Keratinocyte (primary cell): ENCODE data around the gene ATMIN. TPM values are rescaled to one million over a fixed set of nuclear protein-coding genes. Genes with fewer than 3 reads are reported as not detected.

Source experiments
- DNase-seq: peaks from one replicate; pipeline ENCODE4 v3.0.0-alpha.2; 2011; ENCODE audit warnings: low read depth, missing footprints, low spot score
- FAIRE-seq: peaks from 2 replicates; lab custom pipeline; 2011; peaks lifted over from hg19 to GRCh38; lab: Jason Lieb, UNC
- H2AFZ ChIP-seq: 2 replicates; pipeline ENCODE4 v1.6.0; 2012; ENCODE audit warnings: low read length, control low read depth, inconsistent platforms; ENCODE audit not compliant: control insufficient read depth
- H3K27ac ChIP-seq: 2 replicates; pipeline ENCODE4 v1.5.1; 2011; ENCODE audit warnings: low read length; ENCODE audit not compliant: control insufficient read depth, insufficient read depth
- H3K27me3 ChIP-seq: 3 replicates; pipeline ENCODE4 v1.6.0; 2011; ENCODE audit warnings: low read length; ENCODE audit not compliant: control insufficient read depth, insufficient read depth; ENCODE audit errors: extremely low read depth
- H3K36me3 ChIP-seq, 2 experiments: 2 replicates in 1 of 2; 3 replicates in 1 of 2; pipeline ENCODE4 v1.5.1; 2011; ENCODE audit warnings: low read length in 2 of 2, mild to moderate bottlenecking in 1 of 2; ENCODE audit not compliant: control insufficient read depth in 2 of 2, insufficient read depth in 2 of 2; ENCODE audit errors: extremely low read depth in 1 of 2
- H3K4me1 ChIP-seq: 3 replicates; pipeline ENCODE4 v1.5.1; 2011; ENCODE audit warnings: low read length; ENCODE audit not compliant: control insufficient read depth, insufficient read depth; ENCODE audit errors: extremely low read depth
- H3K4me2 ChIP-seq: 3 replicates; pipeline ENCODE4 v1.6.0; 2011; ENCODE audit warnings: low read depth, low read length; ENCODE audit not compliant: control insufficient read depth, insufficient read depth; ENCODE audit errors: extremely low read depth
- H3K4me3 ChIP-seq, 3 experiments: fragments of 200-600 bp in 1 of 3; sonication (generic) in 1 of 3; 2 replicates in 2 of 3; 3 replicates in 1 of 3; pipeline ENCODE4 v1.5.1; 2011 to 2016; ENCODE audit warnings: low read length in 3 of 3, mild to moderate bottlenecking in 3 of 3, control low read depth in 2 of 3, inconsistent platforms in 1 of 3, low read depth in 1 of 3, mixed read lengths in 1 of 3, mixed run types in 1 of 3, moderate library complexity in 1 of 3; ENCODE audit not compliant: control insufficient read depth in 2 of 3, insufficient read depth in 2 of 3; ENCODE audit errors: extremely low read depth in 1 of 3
- H3K79me2 ChIP-seq: 2 replicates; pipeline ENCODE4 v1.6.0; 2012; ENCODE audit warnings: low read length; ENCODE audit not compliant: control insufficient read depth, insufficient read depth
- H3K9ac ChIP-seq: 3 replicates; pipeline ENCODE4 v1.6.0; 2011; ENCODE audit warnings: low read length; ENCODE audit not compliant: control insufficient read depth, insufficient read depth; ENCODE audit errors: extremely low read depth
- H3K9me1 ChIP-seq: 3 replicates; pipeline ENCODE4 v1.6.0; 2011; ENCODE audit warnings: low read length; ENCODE audit not compliant: control insufficient read depth, insufficient read depth; ENCODE audit errors: extremely low read depth
- H3K9me3 ChIP-seq: 2 replicates; pipeline ENCODE4 v1.5.1; 2012; ENCODE audit warnings: low read depth, low read length; ENCODE audit not compliant: control insufficient read depth
- H4K20me1 ChIP-seq: 3 replicates; pipeline ENCODE4 v1.6.0; 2011; ENCODE audit warnings: low read length; ENCODE audit not compliant: control insufficient read depth, insufficient read depth; ENCODE audit errors: extremely low read depth
- CTCF ChIP-seq, 3 experiments: IDR thresholded peaks in 1 of 3; conservative IDR thresholded peaks in 1 of 3; optimal IDR thresholded peaks in 1 of 3; 2 replicates in 2 of 3; 3 replicates in 1 of 3; pipeline versions ENCODE3 to v1.5.1; 2011; ENCODE audit warnings: low read length in 3 of 3, mild to moderate bottlenecking in 3 of 3, moderate library complexity in 2 of 3, control low read depth in 1 of 3, inconsistent platforms in 1 of 3; ENCODE audit not compliant: insufficient read depth in 2 of 3; ENCODE audit errors: extremely low read depth in 1 of 3
- EZH2 ChIP-seq: IDR thresholded peaks from one replicate; pipeline ENCODE4 v1.6.1; 2012; ENCODE audit warnings: inconsistent platforms, mild to moderate bottlenecking, low read length, moderate library complexity
- dilution Hi-C: fragments of 300-500 bp; cut with MboI; formaldehyde crosslinking; loops from one replicate; pipeline ENCODE4 v1.7.0; 2020; ENCODE audit warnings: low sequenced_read_pairs; ENCODE audit not compliant: extremely low pct_ligation_motif_present
- polyA plus RNA-seq, 5 experiments: library from polyadenylated mRNA; depleted of rRNA in 3 of 5; stranded (reverse) in 3 of 5; stranded (forward) in 1 of 5; unstranded in 1 of 5; fragments of >200 nt; gene quantifications; 1 replicate in 1 of 5; 2 replicates in 3 of 5; 3 replicates in 1 of 5; pipeline versions ENCODE4 v1.2.1 to v1.2.3, GENCODE V29; 2011 to 2012; ENCODE audit warnings: missing spikeins in 2 of 5, low read depth in 1 of 5, low replicate concordance in 1 of 5

The ATMIN gene
- polyA plus RNA-seq, 1 donor (not counting 4 experiments of a cell fraction or from before 2014, with no cell fraction given), result 31.2 TPM

DNA sequence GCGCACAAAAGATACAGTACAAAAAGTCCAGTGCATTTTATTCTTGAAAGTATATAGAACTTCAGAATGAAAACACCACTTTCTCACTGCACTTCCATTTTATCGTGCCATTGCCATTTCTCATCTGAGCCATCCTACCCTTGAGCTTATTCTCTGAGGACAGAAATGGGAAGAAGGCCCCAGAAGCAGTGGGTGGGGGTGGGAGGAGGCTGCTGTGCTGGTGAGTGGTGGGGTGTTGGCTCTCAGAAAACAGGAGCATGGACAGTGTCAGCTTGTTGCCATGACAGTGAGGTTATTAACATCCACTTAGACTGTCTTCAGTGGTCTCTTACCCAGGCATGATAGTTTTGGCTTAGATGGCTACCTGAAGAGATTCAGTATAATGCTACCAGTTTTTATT is 4.5 kb downstream of the ATMIN start:
- TF ChIP-seq EZH2, result no peak
- no peak for TF ChIP-seq CTCF (optimal IDR thresholded peaks at IDR 0.05 in 1 of 3, IDR thresholded peaks at IDR 0.05 in 1 of 3, conservative IDR thresholded peaks at IDR 0.05 in 1 of 3; ENCODE audit: extremely low read depth in 1 of 3, insufficient read depth in 2 of 3, low read length in 3 of 3)
- H3K4me1 ChIP-seq, result peaks cover 12% of the 10 kb centered on the region
- H2AFZ ChIP-seq, result no peak overlapping the region
- no peak overlapping the region for H3K9ac ChIP-seq
- no peaks in the 10 kb centered on the region for H3K9me1 ChIP-seq
- peaks cover 9 to 13% of the 10 kb centered on the region in 2 experiments for H3K36me3 ChIP-seq
- no peak for FAIRE-seq
- DNase-seq, result no peak
- peaks cover 31% of the 10 kb centered on the region for H3K79me2 ChIP-seq
- H3K9me3 ChIP-seq, result no peaks in the 10 kb centered on the region
- no peaks in the 10 kb centered on the region for H4K20me1 ChIP-seq
- dilution Hi-C loops, result no loop called here
- H3K27me3 ChIP-seq, result no peaks in the 10 kb centered on the region
- H3K4me3 ChIP-seq, result no peak overlapping the region
- no peak overlapping the region for H3K4me2 ChIP-seq
- H3K27ac ChIP-seq, result no peak overlapping the region

DNA sequence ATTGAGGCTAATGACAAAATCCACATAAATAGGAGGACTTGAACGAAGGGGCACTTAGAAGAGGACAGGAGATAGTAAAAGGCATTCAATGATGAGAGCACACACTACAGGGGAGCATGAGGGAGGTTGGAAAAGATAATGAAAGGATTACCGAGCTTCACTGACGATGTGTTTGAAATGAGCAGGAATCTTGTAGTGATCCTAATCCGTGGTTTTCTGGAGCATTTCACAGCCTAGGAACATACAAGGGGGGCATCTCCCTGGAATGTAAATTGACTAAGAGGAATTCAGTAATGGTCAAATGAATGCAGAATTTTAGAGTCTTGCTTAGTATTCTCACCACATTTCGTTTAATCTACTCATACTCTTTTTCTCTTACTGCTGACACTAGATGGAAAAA is 5.2 kb downstream of the ATMIN start:
- Histone ChIP-seq H3K9me1 (no peaks in the 10 kb centered on the region), H3K27me3 (no peaks in the 10 kb centered on the region), H2AFZ (no peak overlapping the region), H3K27ac (no peak overlapping the region), H3K9me3 (no peaks in the 10 kb centered on the region), H3K4me3 (no peak overlapping the region), H3K4me2 (no peak overlapping the region), H3K79me2 (peaks cover 31% of the 10 kb centered on the region), H3K9ac (no peak overlapping the region), H3K4me1 (peaks cover 8% of the 10 kb centered on the region), H3K36me3 (peaks cover 9 to 13% of the 10 kb centered on the region in 2 experiments), H4K20me1 (no peaks in the 10 kb centered on the region)
- DNase-seq (no peak), FAIRE-seq (no peak)
- TF ChIP-seq CTCF (optimal IDR thresholded peaks at IDR 0.05 in 1 of 3, IDR thresholded peaks at IDR 0.05 in 1 of 3, conservative IDR thresholded peaks at IDR 0.05 in 1 of 3; ENCODE audit: extremely low read depth in 1 of 3, insufficient read depth in 2 of 3, low read length in 3 of 3), result no peak
- TF ChIP-seq EZH2, result no peak
- dilution Hi-C loops, result no loop called here
